Left kidney (tissue), 2 donors: ENCODE measurements around the gene B3GALT4. TPM values are rescaled to one million over a fixed set of nuclear protein-coding genes. Genes with fewer than 3 reads are reported as not detected.
A peak's percentile ranks its signal among the peaks of the same experiment; 100 is the strongest.

Source experiments
- DNase-seq: peaks from one replicate; pipeline ENCODE4 v3.0.0-alpha.2; 2013
- polyA plus RNA-seq: library from polyadenylated mRNA; unstranded; fragments of 120-200 nt; gene quantifications from one replicate; pipeline ENCODE4 v1.2.1, GENCODE V29; 2013; ENCODE audit not compliant: insufficient read length

Gene B3GALT4
- polyA plus RNA-seq, 1 donor, result 4.0 TPM

- no peak for DNase-seq
Measured at GRCh38 chr6:33289784-33290315, 12.9 kb downstream of the B3GALT4 start.

DNA sequence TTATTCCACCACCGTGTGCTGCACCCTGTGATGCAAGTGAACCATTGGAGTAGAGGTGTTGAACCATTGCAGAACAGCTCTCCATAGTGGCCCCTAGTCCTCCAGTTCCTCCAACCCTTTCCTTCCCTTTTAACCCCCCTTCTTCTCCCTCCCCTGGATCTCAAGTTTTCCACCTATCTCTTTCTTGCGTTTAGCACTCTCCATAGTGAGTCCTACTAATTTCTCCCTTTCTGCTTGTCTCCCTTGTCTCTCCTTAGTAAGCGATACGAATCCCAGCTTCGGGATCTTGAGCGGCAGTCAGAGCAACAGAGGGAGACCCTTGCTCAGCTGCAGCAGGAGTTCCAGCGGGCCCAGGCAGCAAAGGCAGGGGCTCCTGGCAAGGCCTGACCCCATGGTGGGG, 13.5 kb downstream of the B3GALT4 start:
- DNase-seq, result no peak

DNA sequence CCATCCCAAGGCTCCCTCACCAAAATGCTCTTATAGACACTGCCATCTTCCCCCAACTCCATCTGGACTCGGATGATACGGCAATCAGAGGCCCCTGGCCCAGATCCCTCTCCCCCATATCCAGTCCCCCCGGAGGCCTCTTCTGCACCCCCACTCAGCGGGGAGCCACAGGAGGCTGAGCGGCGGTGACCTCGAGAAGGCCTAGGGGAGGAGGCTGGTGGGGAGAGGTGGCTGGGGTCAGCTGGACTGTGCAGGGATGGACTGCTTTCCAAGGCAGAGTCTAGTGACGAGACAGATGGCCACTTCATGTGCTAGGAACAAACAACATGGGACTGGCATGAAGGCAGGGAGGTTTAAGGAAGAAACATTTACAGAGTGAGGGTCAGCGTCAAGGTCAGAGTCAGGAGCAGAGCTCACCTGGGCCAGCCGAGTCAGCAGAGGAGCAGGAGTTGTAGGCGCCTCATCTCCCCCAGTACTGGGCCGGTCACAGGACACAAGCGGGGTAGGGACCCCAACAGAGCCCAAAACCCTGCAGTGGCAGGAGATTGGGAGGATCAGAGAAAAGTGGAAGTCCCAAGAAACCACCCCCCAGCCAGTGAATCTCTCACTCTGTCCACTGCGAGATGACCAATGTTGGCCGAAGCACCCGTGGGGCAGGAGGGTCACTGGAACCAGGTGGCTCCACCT, 16.2 kb downstream of the B3GALT4 start:
- DNase-seq, result no peak

- DNase-seq, result no peak
Measured at GRCh38 chr6:33294086-33294823, 17.3 kb downstream of the B3GALT4 start.

DNA sequence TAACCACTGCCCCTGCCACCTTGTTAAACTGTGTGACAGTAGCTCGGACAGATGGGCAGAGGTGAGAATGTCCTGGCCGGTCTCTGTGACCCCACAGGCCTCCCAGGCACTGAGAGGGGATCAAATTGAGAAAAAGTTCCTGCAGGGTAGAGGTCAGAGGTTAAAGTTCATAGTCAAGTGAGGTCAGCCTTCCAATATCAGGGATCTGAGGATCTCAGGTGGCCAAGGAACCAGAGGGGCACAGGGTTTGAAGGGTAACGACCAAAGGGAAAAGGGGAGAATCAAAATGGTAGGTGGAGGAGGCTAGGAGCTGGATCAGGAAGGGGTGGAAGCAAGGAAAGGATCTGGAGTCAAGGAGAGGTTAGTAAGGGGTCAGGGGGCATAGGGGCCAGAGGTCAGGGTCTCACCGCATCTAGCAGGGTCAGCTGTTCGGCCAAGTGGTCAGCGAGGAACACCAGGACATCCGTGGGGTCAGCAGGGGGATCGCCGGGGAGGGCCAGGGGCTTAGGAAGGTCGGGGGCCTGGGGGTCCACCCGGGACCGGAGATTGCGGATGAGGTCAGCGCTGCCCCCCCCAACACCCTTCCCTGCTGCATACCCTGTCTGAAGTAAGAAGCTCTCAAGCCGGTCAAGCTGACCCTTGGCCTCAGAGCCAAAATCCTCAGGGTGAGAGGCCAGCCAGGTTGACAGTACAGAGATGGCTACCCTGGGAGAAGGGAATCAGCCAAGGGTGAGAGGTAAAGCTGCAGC, 18.9 kb downstream of the B3GALT4 start:
- DNase-seq, result no peak

GRCh38 chr6:33296797-33297405, 20.0 kb downstream of the B3GALT4 start:
- no peak for DNase-seq

GRCh38 chr6:33297406-33297955, 20.6 kb downstream of the B3GALT4 start:
- DNase-seq, result no peak

GRCh38 chr6:33297956-33298772, 21.2 kb downstream of the B3GALT4 start:
- peak; percentile 55 for DNase-seq

GRCh38 chr6:33298773-33299236, 21.9 kb downstream of the B3GALT4 start, which contains the start of gene RGL2:
Gene RGL2, minus strand, starts transcription at chr6:33298942. Its CDS starts 332 bp downstream, at chr6:33298610.
- peak; percentile 62 for DNase-seq

DNA sequence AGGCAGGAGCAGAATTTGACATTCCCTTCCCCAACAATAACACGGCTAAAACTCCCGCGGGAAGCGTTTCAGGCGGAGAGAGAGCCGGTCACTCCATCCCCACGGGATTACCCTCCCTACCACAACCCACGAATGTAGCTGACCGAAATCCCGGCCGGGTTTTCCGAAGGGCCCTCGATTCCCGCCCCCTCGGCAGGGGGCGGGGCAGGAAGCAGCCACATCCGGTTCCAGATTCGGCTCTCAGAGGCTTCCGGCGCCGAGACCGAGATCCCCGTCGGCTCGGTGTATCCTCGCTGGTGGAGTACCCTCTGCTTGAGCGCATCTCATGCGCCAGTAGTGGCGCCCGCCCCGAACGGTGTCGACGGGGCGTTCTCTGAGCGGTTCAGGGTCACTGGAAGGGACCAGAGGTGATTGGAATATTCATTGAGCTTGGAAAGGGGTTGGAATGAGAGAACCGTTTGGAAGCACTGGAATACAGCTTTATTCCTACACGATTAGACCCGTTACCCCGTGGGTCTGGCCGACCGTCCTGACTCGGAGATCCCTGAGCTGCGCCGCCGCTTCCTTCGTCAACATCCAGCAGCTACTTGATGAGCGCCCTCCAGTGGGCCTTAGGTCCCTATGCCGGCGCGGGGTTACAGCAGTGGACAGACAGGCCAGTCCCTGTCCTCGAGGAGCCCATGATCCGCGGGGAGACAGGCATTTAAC, 22.5 kb downstream of the B3GALT4 start:
- DNase-seq, result peak; percentile 93

DNA sequence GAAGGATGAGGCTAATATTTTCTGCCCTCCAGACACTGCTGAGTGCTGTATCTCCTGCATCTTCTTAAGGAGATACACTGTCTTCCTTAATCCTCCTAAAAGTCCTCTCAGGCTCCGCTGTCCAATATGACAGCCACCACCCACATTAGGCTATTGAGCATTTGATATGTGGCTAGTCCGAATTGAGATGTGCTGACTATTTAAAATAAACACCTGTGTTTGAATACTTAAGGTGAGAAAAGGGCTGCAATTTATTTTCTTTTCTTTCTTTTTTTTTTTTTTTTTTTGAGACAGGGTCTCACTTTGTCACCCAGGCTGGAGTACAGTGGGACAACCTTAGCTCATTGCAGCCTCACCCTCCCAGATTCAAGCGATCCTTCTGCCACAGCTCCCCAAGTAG, 25.0 kb downstream of the B3GALT4 start:
- DNase-seq, result no peak

- DNase-seq, result no peak
Measured at GRCh38 chr6:33304216-33304615, 27.3 kb downstream of the B3GALT4 start.

DNA sequence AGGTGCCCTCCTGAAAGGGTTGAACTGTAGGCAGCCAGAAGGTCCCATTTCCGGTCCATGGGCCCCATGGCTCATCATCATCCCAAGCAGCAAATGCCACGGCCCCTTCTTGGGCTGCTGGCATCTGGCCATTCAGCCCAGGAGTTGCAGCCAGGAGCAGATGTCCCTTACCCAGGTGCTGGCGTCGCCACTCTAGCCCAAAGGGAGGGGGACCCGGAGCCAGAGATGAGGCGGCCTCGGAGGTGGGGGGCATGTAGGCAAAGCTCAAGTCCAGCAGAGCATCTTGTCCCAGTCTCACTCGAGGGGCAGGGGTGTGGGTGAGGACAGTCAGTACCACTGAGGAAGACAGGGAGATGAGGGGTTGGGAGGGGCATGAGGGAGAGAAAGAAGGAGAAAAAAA, 28.1 kb downstream of the B3GALT4 start:
- DNase-seq, result no peak

DNA sequence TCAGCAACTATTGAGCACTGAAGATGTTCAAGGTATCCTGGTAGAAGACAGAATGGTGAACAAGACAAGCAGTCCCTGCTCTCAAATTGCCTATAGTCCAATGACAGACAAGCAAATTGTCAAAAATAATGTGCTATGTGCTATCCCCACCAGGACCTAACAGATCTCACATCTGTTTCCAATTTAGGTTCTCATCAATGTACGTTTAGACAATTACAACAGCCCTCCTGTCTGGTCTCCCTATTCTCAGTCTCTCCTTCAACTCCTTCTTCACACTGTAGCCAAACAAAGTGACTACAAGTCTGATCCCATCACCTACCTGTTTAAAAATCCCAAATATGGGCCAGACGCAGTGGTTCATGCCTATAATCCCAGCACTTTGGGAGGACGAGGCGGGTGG, 29.4 kb downstream of the B3GALT4 start:
- no peak for DNase-seq

- peak; percentile 51 for DNase-seq
Measured at GRCh38 chr6:33312361-33313104, 35.6 kb downstream of the B3GALT4 start.

DNA sequence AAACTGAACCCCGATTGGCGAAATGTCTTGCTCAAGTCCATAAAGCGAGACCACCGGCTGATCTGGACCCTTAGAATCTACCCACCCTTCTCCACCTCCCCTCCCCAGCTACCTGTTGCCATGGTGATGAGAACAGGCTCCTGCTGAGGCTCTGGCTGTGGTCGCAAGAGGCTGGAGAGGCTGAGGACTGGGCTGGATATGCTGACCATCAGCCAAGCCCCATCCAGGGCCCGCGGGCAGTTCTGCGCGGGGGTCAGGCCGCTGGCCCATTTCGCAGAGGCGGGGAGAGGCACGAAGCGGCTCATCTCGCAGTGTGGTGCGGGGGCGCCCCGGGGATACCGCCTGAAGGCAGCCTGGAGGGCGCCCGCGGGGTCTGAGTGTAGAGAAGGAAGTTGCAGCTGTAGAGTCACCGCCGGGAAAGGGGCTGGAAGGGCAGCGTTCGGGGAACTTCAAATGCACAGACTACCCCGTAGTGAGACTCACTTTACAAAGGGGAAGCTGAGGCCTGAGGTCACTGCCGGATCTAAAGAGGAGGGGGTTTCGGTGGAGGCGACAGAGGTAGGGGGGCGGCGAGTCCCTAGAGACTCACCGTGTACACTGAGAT, 36.3 kb downstream of the B3GALT4 start:
- DNase-seq, result peak; percentile 39

DNA sequence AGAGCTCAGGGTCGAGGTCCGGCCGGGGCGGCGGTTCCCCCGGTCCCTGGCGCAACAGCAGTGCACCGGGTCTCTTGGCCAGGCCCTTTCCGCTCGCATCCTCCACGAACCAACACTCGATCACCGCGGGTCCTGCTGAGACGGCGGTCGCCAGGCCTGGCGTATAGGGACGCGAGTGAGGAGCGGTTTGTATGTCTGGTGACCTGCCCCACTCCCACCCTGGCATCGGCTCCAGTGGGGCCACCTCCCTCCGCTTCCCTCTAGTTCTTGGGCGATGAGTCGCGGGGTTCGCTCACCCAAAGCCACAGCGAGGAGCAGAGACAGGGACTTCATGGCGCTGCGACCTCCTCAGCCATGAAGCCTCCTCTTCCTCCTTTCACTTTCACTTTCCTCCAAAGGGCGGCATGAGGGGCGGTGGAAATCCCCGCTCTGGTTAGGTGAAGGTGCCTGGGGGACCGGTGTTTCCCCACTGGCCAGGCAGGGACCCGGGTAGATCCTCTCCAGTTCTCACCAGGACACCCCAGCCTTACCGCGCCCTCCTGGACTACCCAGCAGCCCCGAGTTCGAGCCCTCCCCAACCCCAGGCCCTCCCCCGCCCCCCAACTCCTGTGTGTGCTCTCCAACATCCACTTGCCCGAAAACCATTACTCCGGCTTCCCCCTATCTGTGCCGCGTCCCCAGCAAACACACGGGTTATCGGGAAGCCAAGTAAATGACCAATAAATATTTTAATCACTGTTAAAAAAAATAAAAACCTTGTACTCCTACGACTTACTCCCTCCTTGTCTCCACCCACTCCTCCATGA, 37.0 kb downstream of the B3GALT4 start, which contains the start of gene TAPBP:
Gene TAPBP, minus strand, starts transcription at position 370 of the 806 bp plus-strand sequence. Its CDS starts 37 bp downstream, at position 333.
- DNase-seq, result peak; percentile 57

DNA sequence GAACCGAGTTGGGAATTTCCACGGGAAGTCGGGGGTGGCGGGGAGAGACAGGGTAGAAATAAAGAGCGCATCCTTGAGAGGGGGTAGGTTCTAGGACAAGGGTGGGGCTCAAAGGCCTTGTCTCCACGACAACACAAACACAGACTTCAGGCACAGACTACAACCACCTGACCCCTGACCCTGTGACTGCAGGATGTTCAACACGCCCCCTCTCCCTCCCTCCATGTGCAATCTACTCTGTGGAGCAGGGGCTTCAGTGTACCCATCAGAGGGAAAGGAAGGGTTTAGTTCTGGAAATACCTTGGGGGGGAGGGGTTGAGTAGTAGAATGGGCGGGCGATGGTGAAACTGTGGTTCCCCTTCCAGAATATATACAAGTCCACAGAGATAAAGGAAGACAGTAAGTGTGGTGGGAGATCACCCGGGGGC, 37.6 kb downstream of the B3GALT4 start:
- DNase-seq, result peak; percentile 67
